Measurements from ENCODE around the gene ASNSD1.

ASNSD1 gene

DNA sequence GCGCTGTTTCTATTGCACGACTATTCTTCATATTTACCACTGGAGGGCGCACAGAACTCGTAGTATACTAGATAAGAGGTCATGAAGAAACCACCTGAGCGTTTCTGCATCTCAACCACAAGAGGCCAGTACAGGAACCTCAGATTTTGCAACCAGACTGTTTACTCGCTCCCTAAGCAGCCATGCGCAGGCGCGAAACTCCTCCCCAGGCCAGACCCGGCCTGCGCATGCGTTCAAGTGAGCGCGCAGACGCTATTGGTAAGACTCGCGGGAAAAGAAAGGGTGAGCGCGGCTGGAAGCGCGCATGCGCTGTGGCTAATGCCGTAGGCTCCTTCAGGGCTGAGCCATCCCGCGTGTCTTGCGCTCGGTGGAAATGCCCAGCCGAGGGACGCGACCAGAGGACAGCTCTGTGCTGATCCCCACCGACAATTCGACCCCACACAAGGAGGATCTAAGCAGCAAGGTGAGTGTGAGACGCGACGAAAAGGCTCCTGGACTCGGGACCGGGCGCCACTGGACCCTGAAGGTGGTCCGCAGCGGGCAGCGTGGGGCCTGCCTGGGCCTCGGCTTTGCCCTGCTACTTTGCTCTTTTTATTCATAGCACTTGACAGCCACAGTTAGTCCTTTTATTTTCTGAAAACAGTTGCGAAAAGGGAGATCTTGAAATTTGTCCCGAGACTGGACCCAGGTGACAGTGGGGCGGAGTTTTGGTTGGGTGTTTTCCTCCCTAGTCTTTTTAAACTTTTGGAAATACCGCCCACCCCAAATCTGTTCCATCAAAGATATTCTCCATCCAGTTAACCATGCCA lies at the start of gene ASNSD1:
TSS of gene ASNSD1 (plus strand) at position 312 of the 809 bp plus-strand sequence. CDS start 4,674 bp downstream, outside the sequence.
- DNase-seq (ENCODE audit: low spot score) = peak; percentile 97

DNA sequence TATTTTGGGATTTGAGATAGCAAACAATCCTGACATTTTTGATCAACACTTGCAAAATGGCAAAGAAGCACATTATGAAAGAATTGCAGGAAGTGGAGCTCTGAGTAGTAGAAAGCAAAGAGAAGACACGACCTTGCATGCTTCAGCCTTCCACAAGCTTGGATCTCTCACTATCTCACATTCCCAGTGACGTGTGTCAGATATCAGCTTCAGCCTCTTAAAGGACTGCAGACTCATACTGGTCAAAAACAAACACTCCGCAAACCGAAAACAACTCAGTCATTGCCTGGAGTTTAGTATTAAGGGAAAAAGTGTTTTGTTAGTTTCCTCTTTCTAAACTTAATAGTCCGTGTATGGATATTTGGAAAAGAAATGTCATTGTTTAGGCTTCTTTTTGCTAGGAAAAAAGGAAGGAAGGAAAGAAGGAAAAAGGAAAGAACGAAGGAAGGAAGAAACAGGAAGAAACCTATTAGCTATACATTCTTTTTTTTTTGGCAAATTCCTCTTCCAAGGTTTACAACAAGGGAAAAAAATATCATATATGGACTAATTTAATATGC lies 48.1 kb upstream of the ASNSD1 start:
- no peak for DNase-seq (ENCODE audit: low spot score)

DNA sequence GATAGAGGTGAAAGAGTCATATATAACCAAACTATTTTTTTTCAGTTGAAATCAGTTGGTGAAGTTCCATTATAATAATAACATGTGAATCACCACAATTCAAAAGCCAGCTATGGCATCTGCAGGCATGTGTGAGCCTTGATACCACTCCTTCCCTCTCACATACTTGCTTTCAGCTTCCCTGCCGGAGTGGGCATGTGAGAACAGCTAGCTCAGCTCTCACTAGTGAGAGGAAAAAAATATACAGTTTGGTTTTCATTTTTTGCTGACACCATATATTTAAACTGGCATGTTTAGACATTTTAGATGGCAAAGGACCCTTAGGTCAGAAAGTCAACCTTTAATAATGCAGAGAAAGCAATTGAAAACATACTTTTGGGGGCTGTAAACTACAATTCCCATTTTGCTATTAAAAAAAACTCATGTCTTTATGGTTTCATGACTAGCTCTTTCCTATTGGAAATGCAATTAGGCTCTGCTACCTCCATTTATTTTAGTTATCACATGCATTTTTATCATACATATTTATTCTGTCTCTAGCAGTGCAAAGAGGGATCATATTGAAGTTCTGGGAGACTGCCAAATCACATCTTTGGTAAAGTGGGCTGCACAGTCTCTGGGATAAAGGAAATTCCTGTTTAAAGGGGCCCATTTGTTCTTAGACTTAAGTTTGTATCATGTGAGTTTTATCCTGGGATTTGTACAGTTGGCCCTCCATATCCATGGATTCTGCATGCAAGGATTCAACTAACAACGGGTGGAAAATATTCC lies 47.4 kb upstream of the ASNSD1 start:
- DNase-seq (ENCODE audit: low spot score) = no peak

DNA sequence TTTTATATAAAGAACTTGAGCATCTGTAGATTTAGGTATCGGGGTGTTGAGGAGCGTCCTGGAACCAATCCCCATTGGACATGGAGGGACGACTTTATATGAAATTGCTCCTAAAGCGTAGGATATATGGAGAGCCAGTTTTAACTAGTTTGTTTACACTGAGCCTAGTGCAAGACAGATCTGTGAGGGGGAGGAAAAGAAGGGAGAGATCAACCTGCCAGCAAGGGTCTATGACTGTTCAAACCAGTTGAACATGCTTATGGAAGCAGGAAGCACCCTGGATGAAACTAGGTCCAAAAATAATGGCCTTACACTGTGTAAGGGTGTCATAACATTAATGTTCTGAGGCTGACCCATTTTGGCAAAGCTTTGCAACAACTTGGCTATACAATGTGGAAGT lies 46.7 kb upstream of the ASNSD1 start:
- no peak for DNase-seq (ENCODE audit: low spot score)

DNA sequence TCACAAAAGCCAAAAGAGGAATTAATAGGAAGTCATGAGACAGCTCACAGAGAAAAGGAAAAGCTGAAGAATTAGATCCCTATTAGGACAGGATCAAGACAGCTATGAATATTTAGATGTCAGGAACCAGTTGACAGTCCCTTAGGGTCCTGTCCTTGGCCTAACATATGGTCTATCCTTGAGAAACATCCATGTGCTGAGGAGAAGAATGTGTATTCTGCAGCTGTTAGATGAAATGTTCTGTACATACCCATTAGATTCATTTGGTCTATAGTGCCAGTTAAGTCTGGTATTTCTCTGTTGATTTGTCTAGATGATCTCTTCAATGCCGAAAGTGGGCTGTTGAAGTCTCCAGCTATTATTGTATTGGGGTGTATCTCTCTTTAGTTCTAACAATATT lies 43.1 kb upstream of the ASNSD1 start:
- no peak for DNase-seq (ENCODE audit: low spot score)

DNA sequence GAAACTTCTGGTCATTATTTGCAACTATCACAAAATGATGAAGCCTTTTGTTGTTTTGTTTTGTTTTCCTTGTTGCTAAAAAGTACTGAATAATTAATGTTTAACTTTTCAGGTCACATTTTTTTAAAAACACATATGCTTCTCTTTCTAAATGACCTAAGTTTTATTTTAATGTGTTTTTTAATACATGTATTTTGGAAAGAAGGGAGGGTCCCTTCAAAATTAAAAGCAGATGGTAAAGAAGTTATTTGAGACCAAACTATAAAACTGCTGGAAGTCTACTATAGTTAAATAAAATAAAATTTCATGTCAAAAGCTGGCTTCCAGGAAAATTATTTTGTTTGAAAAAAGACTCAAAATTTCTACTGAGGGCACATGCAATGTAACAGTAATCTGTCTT lies 39.5 kb upstream of the ASNSD1 start:
- DNase-seq (ENCODE audit: low spot score) = no peak

DNA sequence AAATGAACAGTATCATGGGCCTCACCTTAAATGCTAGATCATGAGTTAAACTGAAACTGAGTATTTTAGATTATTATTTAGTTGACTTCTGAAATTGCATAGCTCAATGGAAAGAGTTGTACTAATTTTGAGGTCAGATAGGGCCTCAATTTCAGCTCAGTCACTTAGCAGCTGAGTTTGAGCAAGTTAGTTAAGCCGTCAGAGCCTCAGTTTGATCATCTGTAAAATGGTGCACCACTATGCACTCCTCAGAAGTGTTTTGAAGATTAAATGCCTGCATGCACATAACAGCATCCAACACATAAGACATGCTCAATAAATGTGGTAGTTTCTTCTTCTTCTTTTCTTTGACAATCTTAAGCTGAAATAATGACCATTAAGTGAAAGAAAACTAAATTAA lies 38.2 kb upstream of the ASNSD1 start:
- no peak for DNase-seq (ENCODE audit: low spot score)

DNA sequence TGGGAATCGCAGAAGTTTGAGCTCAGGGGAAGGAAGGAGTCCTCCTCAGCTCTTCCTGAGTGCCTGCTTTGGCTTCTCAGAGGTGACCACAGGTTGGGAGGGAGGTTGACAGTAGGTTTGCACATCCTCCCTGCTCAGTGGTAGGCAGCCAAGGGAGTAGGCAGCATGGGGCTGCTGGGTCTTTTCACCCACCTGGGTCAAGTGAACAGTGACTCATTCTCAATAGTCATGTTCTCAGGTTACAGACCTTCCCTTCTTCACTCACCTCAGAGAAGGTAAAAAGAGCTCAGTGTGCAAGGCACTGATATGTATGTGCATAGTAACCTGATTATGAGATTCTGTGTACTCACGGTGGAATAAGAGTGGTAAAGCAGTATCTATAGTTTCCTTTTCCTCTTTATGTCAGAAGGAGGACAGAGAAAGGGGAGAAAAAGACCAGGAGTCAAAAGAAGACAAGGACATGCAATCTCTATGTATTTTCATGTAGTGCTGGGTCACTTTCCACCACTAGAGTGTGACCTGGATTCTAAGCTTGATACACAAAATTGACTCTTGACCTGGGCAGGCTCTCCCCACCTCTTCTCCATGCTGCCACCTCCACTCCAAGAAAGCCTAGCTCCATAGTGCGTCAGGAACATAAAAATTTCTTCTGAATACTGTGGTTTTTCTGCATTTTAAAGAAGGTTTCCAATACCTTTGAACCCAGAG lies 36.5 kb upstream of the ASNSD1 start:
- DNase-seq (ENCODE audit: low spot score) = no peak

DNA sequence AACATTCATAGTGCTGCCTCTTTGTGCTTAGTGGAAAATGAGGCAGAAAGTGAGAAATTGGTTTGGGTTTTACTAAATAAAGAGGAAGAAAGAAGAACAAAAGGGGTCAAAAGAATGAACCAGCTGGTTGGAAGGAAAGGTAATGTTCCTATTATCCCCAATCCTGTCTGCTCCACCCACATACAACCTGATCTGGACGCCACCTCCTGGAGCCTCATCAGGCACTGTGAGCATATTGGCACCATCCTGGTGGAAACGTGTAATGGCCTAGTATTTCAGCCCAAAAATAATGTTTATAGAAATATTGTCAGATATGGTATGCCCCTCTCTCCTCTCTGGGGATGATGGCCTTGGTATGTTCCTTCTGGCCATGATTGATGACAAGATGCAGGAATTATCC lies 35.6 kb upstream of the ASNSD1 start:
- DNase-seq (ENCODE audit: low spot score) = no peak

DNA sequence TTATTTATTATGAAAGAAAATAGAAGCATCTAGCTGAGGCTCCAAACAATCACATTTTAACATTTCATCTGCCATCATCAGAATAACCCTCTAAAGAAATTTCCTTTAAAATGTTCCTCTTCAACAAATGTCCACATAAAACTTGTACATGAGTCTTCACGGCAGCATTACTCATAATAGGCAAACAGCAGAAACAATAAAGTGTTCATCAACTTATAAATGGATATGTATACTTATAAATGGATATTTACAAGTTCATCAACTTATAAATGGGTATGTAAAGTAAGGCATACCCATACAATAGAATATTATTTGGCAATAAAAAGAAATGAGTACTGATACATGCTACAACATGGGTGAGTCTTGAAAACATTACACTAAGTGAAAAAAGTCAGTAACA lies 33.5 kb upstream of the ASNSD1 start:
- DNase-seq (ENCODE audit: low spot score) = no peak

DNA sequence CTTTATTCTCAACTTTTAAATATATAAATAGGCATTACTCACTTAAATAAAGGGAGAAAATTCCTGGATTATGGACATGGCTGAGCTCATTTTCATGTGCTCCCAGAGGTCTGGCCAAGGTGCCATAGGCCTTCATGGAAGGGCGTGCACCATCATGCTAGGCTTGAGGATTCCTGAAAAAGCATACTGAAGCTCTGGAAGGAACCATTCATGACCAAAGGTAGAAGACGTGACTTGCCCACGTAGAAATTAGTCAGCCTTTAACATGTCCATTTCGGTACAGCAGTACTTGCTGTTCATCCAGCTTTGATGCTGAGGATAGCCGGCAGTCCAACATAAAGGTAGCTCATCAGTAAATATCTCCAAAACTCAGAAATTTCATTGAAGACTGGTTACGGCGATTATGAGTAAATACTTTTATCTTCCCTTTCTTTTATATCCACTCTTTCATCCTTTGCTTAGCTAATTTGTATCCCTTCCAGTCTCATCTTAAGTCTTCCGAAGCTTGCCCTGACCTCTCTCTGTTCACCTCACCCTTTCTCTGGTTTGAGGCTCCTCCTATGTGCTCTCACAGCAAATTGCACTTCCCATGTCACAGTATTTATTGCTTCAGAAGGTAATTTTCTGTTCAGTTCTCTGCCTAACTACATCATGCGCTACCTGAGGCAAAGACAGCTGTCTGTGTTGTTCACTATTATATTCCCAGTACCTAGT lies 32.3 kb upstream of the ASNSD1 start:
- no peak for DNase-seq (ENCODE audit: low spot score)

DNA sequence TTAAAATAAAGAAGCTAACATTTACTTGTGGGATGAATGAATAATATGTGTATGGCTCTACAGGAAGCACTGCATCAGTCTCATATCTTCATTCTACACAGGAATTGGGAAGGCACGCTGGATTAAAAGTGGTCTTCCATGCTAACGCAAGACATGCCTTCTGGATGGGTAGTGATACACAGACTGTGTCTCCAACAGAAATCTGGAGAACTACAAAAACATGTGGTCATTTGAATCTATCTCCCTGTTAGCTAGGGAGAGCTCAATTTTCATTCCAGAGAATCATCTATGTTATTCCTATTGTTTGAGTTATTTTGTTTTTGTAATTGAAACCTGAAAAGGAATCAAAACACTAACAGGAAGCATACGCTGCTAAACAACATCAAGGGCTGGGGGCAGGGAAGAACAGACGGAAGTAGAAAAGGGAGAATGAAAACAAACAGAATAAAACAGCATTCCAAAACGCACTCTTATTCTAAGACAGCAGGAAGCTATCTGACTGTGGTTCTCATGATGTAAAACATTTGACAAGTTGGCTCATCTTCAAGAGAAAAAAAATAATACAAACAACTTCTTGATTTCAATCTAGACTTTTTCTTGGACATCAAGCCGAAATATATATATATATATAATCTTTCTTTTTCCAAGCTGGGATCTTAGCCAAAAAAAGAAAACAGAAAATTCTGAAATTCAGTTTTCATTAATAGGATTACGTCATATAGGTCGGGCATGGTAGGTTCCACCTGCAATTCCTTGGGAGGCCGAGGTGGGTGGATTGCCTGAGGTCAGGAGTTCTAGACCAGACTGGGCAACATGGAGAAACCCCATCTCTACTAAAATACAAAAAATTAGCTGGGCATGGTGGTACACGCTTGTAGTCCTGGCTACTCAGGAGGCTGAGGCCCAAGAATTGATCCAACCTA lies 31.5 kb upstream of the ASNSD1 start:
- DNase-seq (ENCODE audit: low spot score) = no peak

DNA sequence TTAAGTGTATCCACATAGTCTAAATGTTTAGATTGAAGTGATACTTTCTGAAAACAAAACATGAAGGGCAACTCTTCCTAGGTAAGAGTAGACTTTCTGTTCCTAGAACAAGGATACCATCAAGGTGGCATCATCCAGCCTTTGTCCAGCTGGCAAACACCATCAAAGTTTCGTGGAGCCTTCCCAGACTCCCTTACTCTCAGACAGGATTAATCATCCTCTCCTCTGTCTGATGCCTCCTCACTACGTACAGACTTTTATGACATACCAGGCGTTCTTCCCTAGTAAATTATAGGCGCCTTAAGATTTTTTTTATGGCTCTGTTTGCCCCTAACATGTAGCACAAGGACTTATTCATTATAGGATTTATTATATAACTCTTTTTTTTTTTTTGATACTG lies 29.4 kb upstream of the ASNSD1 start:
- no peak for DNase-seq (ENCODE audit: low spot score)

DNA sequence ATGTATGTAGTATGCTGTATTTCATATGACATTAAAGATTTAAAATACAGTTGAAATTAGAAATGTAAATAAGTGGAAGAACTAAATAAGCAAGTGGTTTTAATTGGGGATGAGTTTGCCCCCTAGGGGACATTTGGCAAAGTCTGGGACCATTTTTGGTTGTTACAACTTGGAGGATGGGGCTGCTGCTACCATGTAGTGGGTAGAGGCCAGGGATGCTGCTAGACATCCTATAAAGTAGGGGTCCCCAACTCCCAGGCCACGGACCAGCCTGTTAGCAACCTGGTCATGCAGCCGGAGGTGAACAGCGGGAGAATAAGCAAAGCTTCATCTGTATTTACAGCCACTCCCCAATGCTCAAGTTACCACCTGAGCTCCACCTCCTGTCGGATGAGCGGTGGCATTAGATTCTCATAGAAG lies 27.9 kb upstream of the ASNSD1 start:
- no peak for DNase-seq (ENCODE audit: low spot score)

DNA sequence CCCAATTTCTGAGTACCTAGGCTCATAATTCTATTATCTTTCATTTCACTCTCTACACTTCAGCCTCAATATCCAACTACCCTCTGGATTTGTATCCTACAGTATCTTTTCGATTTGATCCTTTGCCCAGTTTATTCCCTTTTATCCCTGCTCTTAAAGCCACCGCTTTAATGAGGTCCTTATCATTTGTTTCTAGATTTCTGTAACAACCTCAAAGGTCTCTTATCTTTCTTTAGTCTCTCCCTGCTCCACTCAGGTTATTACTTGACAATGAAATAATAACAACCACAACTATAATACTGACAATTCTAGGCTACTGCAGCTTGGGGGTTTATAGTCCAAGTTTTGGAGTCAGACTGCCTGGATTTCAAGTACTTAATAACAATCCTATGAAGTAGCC lies 25.9 kb upstream of the ASNSD1 start:
- no peak for DNase-seq (ENCODE audit: low spot score)

DNA sequence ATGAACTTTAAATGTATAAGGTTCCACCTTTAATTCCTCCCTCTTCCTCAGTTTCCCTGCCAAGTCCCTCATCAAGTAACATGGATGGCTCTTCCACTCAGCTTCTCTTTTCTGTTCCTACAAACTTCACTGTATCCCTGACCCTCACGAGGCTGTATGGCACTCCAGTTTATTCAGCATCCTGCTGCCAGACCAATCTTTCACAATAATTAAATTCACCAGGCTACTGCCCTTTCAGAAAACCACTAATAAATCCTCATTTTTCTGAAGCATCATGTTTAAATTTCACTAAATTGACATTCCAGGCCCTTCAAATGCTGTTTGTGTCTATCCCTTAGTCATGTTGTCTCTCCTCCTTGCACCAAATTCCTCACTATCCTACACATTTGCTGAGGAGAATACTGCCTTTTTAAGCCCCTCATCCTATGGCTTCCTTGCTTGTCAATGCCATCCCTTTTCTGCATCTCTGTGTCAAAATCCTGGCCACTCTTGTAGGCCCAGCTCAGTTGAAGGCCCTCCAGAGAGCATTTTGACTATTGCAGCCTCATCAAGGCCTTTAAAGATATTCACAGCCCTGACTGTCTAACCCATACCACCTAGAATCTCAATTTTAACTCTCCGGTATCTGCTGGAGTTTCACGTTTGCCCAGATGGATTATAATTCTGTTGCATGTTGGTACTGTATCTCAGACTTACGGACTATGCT lies 22.8 kb upstream of the ASNSD1 start:
- no peak for DNase-seq (ENCODE audit: low spot score)

DNA sequence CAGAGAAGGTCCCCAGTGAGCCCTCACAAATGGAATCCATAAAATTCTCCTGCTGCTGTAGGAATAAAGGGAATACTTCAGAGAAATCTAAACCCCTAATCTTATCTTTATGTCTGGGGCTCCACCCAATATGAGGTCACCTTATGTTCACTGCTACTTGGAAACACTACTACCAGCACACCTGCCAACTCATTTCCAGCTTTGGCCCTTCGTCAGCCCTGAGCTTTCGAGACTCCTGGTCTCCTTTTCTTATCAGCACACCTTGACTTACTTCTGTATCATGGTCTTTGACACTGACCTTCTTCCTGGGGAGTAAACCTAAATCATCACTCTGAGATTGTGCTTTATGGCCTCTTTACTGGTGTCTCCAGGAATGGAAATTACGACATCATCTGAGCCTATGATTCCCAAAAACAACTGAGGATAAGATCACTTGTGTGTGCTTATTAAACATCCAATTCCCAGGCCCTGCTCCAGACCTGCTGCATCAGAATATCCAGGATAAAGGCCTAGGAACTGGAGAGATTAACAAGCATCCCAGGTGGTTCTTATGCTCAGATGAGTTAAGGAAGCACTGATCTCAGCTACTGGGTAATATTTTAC lies 22.2 kb upstream of the ASNSD1 start:
- DNase-seq (ENCODE audit: low spot score) = no peak

DNA sequence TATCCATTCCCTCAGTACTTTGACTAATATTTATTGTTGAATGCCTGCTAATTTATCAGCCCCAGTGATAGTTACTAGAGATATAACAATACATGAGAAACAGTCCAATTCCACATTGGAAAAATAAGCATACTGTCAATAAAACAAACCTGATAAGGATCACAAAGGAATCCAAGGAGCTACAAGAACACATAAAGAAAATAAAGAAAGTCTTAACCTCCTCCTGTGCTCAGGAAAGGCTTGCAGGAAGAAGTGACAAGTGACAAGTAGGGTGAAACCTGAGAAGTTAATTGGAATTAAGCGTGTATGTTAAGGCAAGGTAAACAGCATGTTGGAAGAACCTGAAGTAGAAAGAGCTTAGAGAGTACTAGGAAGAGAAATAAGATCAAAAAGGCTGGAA lies 20.3 kb upstream of the ASNSD1 start:
- DNase-seq (ENCODE audit: low spot score) = no peak

DNA sequence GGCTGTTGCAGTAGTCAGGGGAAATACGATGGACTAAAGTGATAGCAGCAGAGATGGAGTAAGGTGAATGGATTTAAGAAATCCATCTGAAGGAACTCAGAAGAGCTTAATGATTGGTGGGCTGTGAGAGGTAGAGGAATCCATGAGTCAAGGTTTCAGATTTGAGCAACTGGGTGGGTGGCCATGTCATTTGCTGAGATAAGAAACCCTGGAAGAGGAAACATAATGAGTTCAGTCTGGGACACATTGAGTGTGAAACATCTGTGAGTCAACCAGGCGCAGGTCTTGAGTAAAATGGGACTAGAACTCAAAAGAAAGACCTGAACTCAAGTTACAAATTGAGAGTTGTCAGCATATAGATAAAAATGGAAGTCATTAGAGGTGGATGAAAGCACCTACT lies 19.7 kb upstream of the ASNSD1 start:
- no peak for DNase-seq (ENCODE audit: low spot score)

DNA sequence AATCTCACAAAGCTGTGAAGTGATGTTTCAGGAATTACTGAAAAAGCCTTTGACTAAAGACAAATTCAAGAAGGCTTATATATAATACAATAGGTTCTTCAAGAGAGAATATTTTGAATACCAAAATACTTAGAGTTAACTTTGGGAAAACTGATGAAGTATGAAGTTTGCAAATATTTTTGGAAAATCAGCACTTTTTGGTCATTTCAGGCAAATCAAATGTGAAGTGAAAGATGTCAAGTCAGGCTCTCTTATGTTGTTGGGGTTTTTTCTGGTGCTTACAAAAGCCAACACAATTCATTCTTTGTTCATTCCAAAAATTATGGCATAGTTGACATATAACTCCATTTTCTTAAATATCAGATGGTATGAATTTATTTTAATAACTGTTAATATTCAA lies 14.7 kb upstream of the ASNSD1 start:
- no peak for DNase-seq (ENCODE audit: low spot score)
